ENCODE data around the gene PLEKHO2. TPM values are rescaled to one million over a fixed set of nuclear protein-coding genes. Genes with fewer than 3 reads are reported as not detected.

Gene PLEKHO2
- polyA plus RNA-seq, 2 of the 4 experiments (the other 2 are of a cell fraction): 2.8 to 3.9 TPM

GRCh38 chr15:64905119-64905831 lies 63.6 kb downstream of the PLEKHO2 start:
- H3K4me1 ChIP-seq: no peaks in the 10 kb centered on the region
- TF ChIP-seq HOXB13 (CRISPR knock-in tag; IDR thresholded peaks at IDR 0.05; ENCODE audit: low read depth) (0 out of 2 replicates have a peak, but pooled peaks have one; percentile 40), CBX2 (IDR thresholded peaks at IDR 0.05; ENCODE audit: borderline replicate concordance, low read depth) (no peak), ZFP36 (IDR thresholded peaks at IDR 0.05; ENCODE audit: borderline replicate concordance, partially characterized antibody) (no peak), MAX (IDR thresholded peaks at IDR 0.05) (peak; percentile 69; the same call in 1 of the 2 replicates), RAD21 (conservative IDR thresholded peaks at IDR 0.05 in 1 of 2, IDR thresholded peaks at IDR 0.05 in 1 of 2) (peak; percentile 57 to 58), CTCF (IDR thresholded peaks at IDR 0.05) (peak; percentile 42), SMC3 (IDR thresholded peaks at IDR 0.05) (peak; percentile 63), E2F6 (IDR thresholded peaks at IDR 0.05; ENCODE audit: borderline replicate concordance, low read depth) (0 out of 2 replicates have a peak, but pooled peaks have one; percentile 16)
- peak; percentile 70 to 79 for DNase-seq (ENCODE audit: low read depth in 1 of 2, low spot score in 1 of 2)
- peak overlapping the region; percentile 45 for H3K4me2 ChIP-seq
- peak overlapping the region; percentile 14 to 55; a peak in 3 of 6 replicates for H3K27ac ChIP-seq
- peak; percentile 90 to 92 for ATAC-seq
- WGBS (ENCODE audit: missing lambda C conversion rate): 57% methylated on average over 30 of the region's 30 CpGs
- FAIRE-seq: no peak
- CTCF ChIA-PET: interaction anchor here (1.1 to 4.3 kb wide), 11 partner anchors 11 to 174 kb away, joined by 3 to 25 read pairs (median 6); no protein-coding TSS in a partner anchor
- POLR2A ChIA-PET: interaction anchor here (0.6 to 0.7 kb wide), 2 partner anchors 64 to 68 kb away, joined by 3 to 8 read pairs; no protein-coding TSS in a partner anchor
- 0 out of 3 replicates have a peak overlapping the region, but pooled peaks have one; percentile 1 for H3K4me3 ChIP-seq
- H3K9me3 ChIP-seq: peaks cover 18% of the 10 kb centered on the region

- no peak for ATAC-seq
- CTCF ChIA-PET: interaction anchor here (0.9 to 4.3 kb wide), 10 partner anchors 10 to 174 kb away, joined by 3 to 25 read pairs (median 7); no protein-coding TSS in a partner anchor
- POLR2A ChIA-PET: no interaction called here
Observed at GRCh38 chr15:64905941-64906340, 64.2 kb downstream of the PLEKHO2 start.

More at GRCh38 chr15:64905941-64906340, 64.2 kb downstream of the PLEKHO2 start:
- no peak overlapping the region for H3K4me3 ChIP-seq
- TF ChIP-seq HES2 (IDR thresholded peaks at IDR 0.05): no peak
- TF ChIP-seq BHLHE40 (IDR thresholded peaks at IDR 0.05; ENCODE audit: low read depth, low read length): no peak
- TF ChIP-seq EP300 (IDR thresholded peaks at IDR 0.05): no peak
- no peak for TF ChIP-seq KDM1A (IDR thresholded peaks at IDR 0.05; ENCODE audit: low read depth)
- TF ChIP-seq ZC3H11A (IDR thresholded peaks at IDR 0.05): no peak
- TF ChIP-seq PHF8 (IDR thresholded peaks at IDR 0.05; ENCODE audit: borderline replicate concordance, low read depth): no peak
- TF ChIP-seq FOSB (CRISPR knock-in tag; IDR thresholded peaks at IDR 0.05): no peak
- TF ChIP-seq MAFK (IDR thresholded peaks at IDR 0.05; ENCODE audit: partially characterized antibody): no peak
- TF ChIP-seq NFE2L2 (conservative IDR thresholded peaks at IDR 0.05; ENCODE audit: low read length): no peak
- no peak for TF ChIP-seq ATOH8 (CRISPR knock-in tag; IDR thresholded peaks at IDR 0.05; ENCODE audit: low read depth)
- TF ChIP-seq PBX3 (IDR thresholded peaks at IDR 0.05): no peak
- peaks cover 15% of the 10 kb centered on the region for H3K9me3 ChIP-seq
- 75% methylated on average over 9 of the region's 9 CpGs for WGBS (ENCODE audit: missing lambda C conversion rate)
- DNase-seq (ENCODE audit: low read depth in 1 of 2, low spot score in 1 of 2) (no peak), FAIRE-seq (no peak)
- H3K4me1 ChIP-seq: peaks cover 3% of the 10 kb centered on the region; the same call in 1 of the 3 replicates
- H3K27ac ChIP-seq: no peak overlapping the region
- H3K4me2 ChIP-seq: no peak overlapping the region
